KG1 (cell line): ENCODE data around the gene PPY.
"Not testable (repeated sequence)": the region's sequence is repeated elsewhere in the genome, so short reads cannot be mapped to it uniquely, and the experiment has no call there.

ENCODE experiments used
- DNase-seq: peaks from one replicate; lab custom pipeline; 2025; lab: John Stamatoyannopoulos, UW

Gene PPY

DNA sequence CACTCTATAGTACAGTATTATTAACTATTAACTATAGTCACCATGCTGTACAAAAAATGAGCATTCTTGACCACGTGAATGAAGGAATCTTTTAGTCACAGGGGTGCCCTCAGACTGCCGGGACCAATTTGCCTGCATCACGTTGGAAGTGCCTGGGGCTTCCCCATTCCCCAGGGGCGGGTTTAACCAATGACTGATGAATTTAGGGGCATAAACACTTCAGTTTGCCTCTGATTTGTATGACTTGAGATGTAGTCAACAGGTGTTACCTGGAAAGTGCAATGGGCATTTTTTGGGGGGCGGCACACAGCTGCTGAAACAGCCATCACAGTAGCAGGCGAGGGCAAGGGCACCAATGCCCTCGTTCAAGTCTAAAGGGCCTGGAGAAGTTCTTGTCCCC is 20.2 kb upstream of the PPY start:
- no peak for DNase-seq

DNA sequence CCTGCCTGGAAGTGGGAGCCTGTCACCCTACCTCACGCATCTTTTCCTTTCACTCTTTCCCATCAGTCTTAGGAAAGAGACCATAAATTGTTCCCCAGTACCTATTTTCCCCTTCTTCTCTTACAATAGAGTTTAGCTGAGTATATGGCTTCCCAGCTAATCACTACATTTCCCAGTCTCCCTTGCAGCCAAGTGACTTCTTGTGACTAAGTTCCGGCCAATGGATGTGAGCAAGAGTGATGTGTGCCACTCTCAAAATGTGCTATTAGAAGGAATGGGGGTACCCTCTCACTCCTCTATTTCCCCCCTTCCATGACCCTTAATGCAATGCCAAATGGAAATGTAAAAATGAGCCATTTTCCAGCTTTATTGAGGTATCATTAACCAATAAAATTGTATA is 19.7 kb upstream of the PPY start:
- DNase-seq: no peak

DNA sequence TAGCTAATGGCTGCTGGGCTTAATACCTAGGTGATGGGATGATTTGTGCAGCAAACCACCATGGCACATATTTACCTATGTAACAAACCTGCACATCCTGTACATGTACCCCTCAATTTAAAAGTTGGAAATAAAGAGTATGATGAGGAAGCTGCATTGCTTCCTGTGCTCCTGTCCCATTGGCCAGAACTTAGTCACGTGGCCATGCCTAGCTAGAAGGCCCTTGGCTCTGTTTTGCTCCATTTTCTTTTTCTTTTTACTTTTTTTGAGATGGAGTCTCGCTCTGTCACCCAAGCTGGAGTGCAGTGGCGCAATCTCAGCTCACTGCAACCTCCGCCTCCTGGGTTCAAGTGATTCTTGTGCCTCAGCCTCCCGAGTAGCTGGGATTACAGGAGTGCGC is 19.0 kb upstream of the PPY start:
- DNase-seq: not testable (repeated sequence)

DNA sequence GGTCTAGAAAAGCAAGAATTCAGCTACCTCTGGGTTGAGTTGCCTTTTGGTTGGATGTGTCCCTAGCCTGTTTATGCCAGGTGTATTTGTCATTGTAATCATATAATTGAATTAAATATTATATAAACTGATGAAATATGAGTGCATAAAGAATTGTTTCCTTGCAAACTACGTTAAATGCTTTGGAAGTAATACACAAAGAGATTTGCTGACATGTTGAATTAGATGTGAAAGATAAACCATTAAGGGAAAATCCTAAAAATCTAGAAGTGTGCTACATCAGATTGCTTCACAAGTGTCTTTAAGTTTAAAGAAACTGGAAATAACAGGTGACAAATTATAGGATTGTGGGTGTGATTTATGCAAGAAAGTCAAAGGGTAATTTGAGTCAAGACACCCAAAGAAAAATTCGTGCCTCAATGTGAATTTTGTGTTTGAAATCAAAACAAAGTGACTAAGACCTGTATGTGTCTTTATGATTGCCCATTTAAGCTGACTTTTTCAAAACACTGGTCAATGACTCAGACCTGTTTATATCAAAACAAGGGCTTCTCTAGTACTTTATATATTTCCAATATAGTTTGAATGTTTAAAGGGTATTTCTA is 16.6 kb upstream of the PPY start:
- no peak for DNase-seq

DNA sequence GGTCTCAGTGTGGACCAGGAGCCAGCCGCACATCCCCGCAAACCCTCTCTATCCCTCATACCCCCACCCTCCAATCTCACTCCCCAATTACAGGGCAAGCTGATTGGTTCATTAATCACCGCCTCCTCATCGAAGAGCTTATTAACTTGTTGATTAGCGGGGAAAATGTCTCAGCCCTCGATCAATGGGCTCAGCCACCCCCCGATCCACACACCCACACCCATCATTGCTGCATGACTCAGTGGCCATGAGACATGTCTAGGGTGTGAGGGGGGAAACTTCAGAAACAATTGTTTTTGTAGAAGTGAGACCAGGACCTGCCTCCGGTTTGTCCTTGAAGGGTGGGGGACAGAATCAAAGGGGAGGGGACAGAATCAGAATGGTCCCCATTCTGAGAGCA is 13.9 kb upstream of the PPY start:
- no peak for DNase-seq

DNA sequence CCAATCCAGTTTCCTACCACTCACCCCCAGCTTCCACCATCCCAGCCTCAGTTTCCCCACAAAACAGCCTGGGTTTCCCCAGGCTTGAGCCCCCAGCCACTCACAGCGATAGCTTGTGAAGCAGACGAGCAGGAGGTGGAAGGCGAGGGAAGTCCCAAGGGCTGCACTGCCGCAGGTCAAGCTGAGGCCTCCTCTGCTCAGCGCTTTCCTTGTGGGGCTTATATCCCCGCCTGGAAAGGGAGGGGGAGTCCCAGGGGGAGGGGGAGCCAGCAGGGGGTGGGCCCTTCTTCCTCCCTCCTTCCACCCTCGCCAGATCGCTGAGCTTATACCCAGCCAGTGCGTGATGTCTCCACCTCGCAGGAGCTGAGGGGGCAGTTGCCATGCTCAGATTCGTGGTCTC is 11.5 kb upstream of the PPY start, which contains the start of gene PYY:
Gene PYY, minus strand, starts transcription at position 195 of the 400 bp plus-strand sequence. CDS start 457 bp downstream, outside the sequence.
- no peak for DNase-seq

DNA sequence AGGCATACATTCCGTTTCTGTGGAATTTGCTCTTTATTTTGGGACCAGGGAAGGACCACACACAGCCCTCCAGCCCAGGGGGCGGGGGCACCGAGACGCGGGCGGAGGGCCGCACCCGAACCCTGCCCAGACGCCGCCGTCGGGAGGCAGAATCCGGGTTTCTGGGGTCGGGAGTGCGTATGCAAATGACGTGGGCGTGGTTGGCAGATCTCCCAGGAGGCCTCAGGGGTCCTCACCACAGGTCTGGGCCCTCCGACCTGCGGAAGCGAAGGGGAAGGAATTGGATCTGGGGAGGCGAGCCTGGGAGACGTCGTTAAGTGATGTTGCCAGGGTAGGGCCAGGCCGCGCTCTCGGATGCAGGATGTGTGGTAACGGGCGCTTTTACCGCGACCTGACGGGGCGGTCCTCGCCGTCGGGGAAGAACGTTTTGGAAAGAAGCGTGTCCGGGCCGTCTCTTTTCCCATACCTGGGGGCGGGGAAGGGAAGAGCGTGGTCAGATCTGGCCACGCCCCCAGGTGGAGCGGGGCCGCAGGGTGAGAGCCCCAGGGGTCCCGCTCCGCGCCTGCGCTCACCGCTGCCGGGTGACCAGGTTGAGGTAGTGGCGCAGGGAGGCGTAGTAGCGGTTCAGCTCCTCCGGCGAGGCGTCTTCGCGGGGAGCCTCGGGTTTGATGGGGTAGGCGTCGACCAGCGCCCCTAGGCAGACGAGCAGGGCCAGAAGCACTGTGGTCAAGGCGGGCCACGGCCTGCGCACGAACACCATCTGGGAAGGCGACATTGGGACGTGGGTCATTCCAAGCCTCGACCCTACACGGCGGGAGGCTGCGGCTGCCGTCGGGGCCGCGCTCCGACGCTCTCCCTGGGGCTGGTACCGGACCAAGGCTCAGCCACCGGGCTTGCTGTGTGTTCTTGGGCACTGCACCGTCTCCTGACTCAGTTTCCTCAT is 10.7 kb upstream of the PPY start:
- DNase-seq: no peak

DNA sequence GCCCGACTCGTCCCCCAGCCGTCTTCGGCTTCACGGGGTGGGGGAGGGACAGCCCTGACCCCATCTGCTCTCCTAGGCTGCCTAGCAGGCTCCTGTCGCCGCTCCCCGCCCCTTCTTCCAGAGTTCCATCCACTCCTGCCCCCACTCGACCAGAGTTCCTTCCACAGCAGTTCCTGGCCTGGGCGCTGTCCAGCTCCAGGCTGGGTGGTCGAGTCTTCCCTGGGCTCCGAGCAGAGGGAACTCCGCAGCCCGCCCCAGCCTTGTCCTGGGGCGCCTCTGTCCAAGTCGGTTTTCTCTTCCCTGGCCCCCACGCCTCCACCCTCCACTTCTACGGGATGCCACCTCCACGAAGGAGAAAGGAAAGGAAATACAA is 10.1 kb upstream of the PPY start:
- no peak for DNase-seq

DNA sequence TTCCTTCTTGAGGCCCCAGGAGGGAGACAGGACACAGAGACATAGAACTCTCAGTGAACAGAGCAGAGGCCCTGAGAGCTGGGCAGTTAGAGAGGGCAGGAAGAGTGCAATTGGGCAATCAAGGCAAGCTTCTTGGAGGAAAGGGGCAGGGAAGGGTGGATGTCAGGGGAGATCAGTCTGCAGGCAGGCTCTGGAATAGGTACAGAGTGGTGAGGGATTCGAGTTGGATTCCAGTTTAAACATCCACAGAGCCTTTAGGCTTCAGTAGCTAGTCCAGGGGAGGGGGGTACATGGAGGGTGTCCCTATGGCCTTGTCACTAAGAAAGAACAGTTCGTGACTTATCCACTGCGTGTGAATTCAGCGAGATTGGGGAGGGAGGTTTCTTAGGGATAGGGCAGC is 9.5 kb upstream of the PPY start:
- no peak for DNase-seq

DNA sequence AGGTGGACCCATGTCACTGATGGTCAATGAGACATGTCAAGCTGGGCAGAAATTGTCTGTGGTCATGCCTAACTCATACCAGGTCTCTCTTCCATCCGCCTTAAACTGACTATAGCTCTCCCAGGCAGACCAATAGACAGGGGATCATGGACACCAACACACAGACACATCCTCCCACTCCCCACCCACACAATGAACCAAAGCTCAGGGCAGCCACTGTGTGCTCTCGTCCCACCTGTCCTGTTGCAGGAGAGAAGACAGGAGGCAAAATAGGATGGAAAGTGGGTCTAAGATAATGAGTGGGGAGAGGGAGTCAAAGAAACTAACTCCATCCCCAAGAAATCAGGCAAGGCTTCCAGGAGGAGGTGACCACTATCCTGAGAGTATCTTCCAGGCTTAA is 8.3 kb upstream of the PPY start:
- no peak for DNase-seq

DNA sequence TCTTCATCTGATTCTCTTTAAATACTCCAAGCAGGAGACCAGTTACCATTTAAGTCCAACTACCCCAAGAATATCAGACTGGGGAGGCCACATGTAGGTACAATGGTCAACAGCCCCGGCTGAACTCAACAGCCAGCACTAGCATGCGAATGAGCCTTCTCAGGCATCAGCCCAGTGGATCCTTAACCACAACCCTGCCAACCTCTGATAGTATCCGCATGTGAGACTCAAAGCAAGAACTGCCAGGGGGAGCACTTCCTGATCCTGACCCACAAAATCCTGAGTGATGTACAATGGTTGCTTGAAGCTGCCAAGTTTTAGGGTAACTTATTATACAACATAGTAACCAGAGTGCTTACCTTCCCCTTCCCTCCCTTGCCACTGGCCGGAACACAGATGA is 7.5 kb upstream of the PPY start:
- DNase-seq: no peak

DNA sequence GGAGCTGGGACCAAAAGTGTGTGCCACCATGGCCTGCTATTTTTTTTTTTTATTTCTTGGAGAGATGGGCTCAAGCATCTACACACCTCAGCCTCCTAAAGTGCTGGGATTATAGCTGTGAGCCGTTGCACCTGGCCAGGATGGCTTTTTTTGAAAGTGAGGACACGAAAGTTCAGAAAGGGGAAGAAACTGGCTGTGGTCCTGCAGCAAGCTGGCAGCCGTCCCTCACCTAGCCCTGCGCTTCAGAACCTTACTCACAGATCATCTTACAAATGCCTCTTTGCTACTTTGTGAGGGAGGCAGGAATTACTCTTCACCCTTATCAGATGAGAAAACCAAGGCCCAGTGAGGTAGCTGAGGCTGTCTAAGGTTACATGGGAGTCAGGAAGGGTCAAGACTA is 4.5 kb upstream of the PPY start:
- DNase-seq: no peak

DNA sequence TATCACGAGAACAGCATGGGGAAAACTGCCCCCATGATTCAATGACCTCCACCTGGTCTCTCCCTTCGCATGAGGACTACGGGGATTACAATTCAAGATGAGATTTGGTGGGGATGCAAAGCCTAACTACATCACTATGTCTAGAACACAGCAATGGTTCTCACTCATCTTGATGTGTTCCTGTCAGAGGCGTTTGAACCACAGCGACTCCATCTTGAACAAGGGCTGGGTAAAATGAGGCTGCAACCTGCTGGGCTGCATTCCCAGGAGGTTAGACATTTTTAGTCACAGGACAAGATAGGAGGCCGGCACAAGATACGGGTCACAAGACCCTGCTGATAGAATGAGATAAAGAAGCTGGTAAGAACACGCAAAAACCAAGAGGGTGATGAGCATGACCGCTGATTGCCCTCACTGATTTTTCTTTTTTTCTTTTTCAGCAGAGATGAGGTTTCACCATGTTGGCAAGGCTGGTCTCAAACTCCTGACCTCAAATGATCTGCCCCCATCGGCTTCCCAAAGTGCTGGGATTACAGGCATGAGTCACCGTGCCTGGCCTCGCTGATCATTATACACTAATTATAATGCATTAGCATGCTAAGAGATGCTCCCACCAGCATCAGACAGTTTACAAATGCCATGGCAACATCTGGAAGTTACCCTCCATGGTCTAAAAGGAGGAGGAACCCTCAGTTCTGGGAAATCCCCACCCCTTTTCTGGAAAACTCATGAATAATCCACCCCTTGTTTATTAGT is 3.0 kb upstream of the PPY start:
- DNase-seq: no peak

DNA sequence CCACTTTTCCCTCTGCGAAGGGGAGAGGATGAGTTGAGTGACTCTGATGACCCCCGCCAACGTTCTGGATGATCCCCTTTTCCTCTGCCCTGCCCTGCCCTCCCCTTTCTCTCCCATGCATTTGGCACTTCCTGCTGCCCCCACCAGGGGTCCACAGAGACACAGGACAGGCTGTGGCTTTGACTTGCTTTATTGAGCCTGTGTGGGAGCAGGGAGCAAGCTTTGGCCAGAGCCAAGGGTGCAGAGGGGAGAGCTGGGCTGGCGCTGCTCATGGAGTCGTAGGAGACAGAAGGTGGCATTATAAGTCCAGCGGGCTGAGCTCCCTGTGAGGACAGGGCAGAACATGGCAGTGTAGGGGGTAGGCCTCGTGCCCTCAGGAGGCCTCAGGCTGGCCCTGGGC is 1.6 kb downstream of the PPY start:
- DNase-seq: no peak

DNA sequence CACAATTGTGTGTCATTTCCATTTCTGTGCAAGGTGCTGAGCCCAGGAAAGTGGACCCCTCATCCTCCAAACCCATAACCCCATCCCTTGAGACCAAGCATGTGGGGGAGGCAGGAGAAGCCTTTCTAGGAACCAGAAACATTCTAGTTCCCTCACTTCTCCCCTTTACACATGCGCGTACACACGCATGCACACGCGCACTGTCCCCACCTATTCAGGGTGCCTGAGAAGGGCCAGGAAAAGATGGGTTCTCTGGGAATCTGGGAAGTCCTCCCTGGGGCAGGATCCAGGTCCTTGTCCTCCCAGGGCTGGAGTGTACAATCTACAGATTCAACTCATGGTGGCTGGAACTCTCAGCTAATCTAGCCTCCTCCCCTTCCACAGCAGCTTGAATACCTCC is 2.4 kb downstream of the PPY start:
- DNase-seq: no peak

DNA sequence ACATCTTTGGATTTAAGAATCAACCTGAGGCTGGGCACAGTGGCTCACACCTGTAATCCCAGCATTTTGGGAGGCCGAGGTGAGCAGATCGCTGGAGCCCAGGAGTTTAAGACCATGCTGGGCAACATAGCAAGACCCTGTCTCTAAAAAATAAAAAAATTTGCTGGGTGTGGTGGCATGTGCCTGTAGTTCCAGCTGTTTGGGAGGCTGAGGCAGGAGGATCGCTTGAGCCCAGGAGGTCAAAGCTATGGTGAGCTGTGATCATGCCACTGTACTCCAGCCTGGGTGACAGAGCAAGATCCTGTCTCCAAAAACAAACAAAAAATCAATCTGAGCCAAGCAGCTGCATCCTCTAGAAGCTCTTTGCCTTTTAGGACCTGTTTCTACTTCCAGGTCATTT is 2.8 kb downstream of the PPY start:
- DNase-seq: not testable (repeated sequence)

DNA sequence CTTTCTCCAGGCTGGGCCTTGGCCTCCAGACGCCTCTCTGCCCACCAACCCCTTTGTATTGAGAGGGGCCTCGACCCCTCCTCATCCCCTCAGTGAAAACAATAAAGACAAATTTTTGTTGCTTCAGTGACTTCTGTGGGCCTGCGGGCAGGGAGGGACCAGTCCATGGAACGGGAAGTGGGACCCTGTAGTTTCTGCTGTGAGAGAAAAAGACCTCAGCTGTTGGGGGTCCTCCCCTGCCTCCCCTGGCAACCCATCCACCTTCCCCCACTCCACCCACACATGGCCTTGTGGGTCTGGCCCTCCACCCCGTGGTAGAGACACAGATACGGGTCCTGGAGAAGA is 3.5 kb downstream of the PPY start:
- no peak for DNase-seq

DNA sequence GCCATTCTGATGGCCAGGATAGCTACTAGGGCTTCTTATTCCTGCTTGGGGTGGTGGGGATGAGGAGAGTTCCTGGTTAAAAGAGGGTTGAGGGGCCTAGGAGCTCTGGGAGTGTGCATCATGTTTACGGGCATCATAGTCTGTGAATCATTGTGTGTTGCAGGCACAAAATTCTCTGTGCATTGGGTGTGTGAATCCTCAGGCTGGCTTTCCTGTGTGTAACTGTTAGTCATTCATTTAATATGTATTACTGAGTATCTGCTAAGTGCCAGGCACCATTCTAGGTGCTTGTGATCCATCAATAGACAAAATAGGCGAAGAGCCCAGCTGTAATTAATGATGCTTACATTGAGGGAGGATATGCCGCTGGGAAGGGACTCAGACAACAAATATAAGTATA is 5.8 kb downstream of the PPY start:
- no peak for DNase-seq

DNA sequence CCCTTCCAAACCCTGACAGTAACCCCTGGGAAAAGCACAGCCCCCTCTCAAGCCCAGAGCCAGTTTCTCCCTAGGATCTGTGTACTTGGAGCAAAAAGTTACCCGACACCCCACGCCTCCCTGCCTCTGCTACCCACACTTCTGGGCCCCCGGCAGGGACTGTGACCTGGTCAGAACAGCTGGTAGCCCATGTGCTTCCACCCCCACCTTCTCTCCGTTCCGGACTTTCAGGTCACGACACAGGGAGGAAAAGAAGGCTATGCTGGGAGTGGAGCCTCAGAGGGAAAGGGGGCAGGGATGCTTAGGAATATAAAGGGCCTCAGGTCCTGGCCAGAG is 6.4 kb downstream of the PPY start:
- no peak for DNase-seq

DNA sequence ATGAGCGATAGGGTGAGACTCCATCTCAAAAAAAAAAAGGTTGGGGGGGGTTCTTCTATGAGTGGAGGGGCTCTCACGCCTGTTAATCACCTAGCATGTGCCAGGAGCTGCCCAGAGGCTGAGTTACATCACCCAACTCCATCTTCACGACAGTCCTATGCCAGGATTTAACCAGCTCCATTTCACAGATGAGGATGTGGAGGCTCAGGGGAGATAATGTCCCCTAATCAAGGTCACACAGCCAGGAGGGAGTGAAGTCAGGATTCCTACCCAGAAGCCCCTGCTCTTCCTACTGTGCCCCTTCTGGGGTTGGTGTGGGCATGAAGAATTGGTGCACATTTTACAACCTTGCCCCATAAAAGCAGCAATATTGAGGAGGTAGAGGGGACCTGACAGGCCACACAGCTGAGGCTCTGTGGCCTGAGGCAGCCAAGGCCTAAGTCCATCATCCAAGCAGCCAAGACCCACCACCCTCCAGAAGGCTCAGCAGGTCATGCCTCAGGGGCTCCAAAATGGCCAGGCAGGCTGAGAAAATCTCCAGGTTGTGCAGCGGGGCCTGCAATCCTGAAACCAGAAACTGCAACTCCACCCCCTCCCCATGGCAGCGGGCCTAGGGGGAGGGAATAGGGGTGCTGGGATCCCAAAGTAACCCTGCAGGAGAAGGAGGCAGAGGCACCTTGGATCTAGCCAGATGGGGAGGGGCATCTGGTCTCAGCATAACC is 6.9 kb downstream of the PPY start:
- DNase-seq: no peak

DNA sequence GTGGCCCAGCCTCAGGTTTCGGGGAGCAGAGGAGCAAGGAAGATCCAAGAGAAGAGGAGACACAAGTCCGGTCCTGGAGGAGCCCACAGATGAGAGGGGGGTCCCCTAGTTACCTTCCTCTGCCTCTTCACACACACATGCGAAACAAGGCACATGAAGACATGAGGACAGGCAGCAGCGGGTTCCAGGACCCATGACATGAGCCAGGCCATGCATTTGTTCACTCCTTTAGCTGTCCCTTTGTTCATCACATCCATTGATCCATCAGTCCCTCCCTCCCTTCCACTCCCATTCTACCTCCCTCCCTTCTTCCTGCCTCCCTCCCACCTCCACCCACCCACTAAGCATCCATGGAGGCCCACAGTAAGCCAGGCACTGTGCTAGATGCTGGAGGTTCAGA is 9.4 kb downstream of the PPY start:
- DNase-seq: no peak

DNA sequence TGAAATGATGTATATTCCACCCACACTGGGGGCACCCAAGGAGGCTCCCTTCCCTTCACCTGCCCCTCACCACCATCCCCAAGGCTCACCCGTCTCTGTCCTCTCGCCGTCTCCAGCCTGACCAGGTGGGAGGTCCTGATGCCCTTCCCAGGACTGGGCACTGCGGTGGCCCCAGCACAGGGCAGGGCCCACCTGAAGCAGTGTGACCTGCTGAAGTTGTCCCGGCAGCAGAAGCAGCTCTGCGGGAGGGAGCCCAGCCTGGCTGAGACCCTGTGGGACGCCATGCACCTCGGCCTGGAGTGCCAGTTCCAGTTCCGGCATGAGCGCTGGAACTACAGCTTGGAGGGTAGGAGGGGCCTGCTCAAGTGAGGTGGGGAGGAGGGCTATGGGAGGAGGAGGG is 9.9 kb downstream of the PPY start:
- DNase-seq: no peak
